Activated gamma-delta T cell treated with anti-CD3 and anti-CD28 coated beads, Interleukin-2, amount 50 U/mL, for 16 hours (primary cell): ENCODE results near the gene GSTO1.
"Not testable (repeated sequence)": the region's sequence is repeated elsewhere in the genome, so short reads cannot be mapped to it uniquely, and the experiment has no call there.

Source experiments
- DNase-seq: peaks from one replicate; pipeline ENCODE4 v3.0.0-alpha.2; 2020; ENCODE audit warnings: low read depth

GSTO1 gene

GRCh38 chr10:104254493-104255310 lies at the start of gene GSTO1:
Gene GSTO1 (plus strand): TSS chr10:104254892. CDS start chr10:104254929, 37 bp downstream.
- peak; percentile 28 for DNase-seq

GRCh38 chr10:104208730-104209129 lies 46.0 kb upstream of the GSTO1 start:
- no peak for DNase-seq

GRCh38 chr10:104209575-104210198 lies 45.0 kb upstream of the GSTO1 start:
- no peak for DNase-seq

- DNase-seq: no peak
These were observed 38.1 kb upstream of the GSTO1 start for GRCh38 chr10:104216631-104217030.

- DNase-seq: no peak
These were observed 35.9 kb upstream of the GSTO1 start for GRCh38 chr10:104218751-104219150.

GRCh38 chr10:104220522-104220921 lies 34.2 kb upstream of the GSTO1 start:
- DNase-seq: no peak

GRCh38 chr10:104223304-104223703 lies 31.4 kb upstream of the GSTO1 start:
- DNase-seq: no peak

- DNase-seq: no peak
These were observed 24.2 kb upstream of the GSTO1 start for GRCh38 chr10:104230490-104230889.

GRCh38 chr10:104231784-104232612 lies 22.7 kb upstream of the GSTO1 start, which contains the start of gene CFAP43:
Gene CFAP43 (minus strand): TSS chr10:104232364. CDS start chr10:104232246, 118 bp downstream.
- DNase-seq: peak; percentile 98

- no peak for DNase-seq
These were observed 22.0 kb upstream of the GSTO1 start for GRCh38 chr10:104232613-104233102.

GRCh38 chr10:104233817-104234216 lies 20.9 kb upstream of the GSTO1 start:
- no peak for DNase-seq

GRCh38 chr10:104234934-104235333 lies 19.8 kb upstream of the GSTO1 start:
- no peak for DNase-seq

- no peak for DNase-seq
These were observed 18.9 kb upstream of the GSTO1 start for GRCh38 chr10:104235801-104236200.

- no peak for DNase-seq
These were observed 14.6 kb upstream of the GSTO1 start for GRCh38 chr10:104240078-104240477.

GRCh38 chr10:104242545-104242944 lies 12.1 kb upstream of the GSTO1 start:
- no peak for DNase-seq

- DNase-seq: not testable (repeated sequence)
These were observed 11.7 kb upstream of the GSTO1 start for GRCh38 chr10:104243009-104243408.

GRCh38 chr10:104243512-104243911 lies 11.2 kb upstream of the GSTO1 start:
- no peak for DNase-seq

- no peak for DNase-seq
These were observed 9.5 kb upstream of the GSTO1 start for GRCh38 chr10:104245066-104245632.

GRCh38 chr10:104246976-104247375 lies 7.7 kb upstream of the GSTO1 start:
- no peak for DNase-seq

- DNase-seq: no peak
These were observed 7.1 kb upstream of the GSTO1 start for GRCh38 chr10:104247513-104248146.

- not testable (repeated sequence) for DNase-seq
These were observed 5.8 kb upstream of the GSTO1 start for GRCh38 chr10:104248931-104249330.
